ENCODE measurements around the gene SH2D4B.

Gene SH2D4B

GRCh38 chr10:80614576-80615416, 77.1 kb downstream of the SH2D4B start:
- DNase-seq (ENCODE audit: extremely low read depth, low read depth) = no peak
- TF ChIP-seq, protein P1, sequence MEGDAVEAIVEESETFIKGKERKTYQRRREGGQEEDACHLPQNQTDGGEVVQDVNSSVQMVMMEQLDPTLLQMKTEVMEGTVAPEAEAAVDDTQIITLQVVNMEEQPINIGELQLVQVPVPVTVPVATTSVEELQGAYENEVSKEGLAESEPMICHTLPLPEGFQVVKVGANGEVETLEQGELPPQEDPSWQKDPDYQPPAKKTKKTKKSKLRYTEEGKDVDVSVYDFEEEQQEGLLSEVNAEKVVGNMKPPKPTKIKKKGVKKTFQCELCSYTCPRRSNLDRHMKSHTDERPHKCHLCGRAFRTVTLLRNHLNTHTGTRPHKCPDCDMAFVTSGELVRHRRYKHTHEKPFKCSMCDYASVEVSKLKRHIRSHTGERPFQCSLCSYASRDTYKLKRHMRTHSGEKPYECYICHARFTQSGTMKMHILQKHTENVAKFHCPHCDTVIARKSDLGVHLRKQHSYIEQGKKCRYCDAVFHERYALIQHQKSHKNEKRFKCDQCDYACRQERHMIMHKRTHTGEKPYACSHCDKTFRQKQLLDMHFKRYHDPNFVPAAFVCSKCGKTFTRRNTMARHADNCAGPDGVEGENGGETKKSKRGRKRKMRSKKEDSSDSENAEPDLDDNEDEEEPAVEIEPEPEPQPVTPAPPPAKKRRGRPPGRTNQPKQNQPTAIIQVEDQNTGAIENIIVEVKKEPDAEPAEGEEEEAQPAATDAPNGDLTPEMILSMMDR (IDR thresholded peaks at IDR 0.05; ENCODE audit: low read depth, low read length, missing control alignments) = no peak
- H3K4me3 ChIP-seq (replicated peaks; ENCODE audit: low read depth, low read length) = no peak overlapping the region

GRCh38 chr10:80617807-80618206, 80.1 kb downstream of the SH2D4B start:
- no peak for DNase-seq (ENCODE audit: extremely low read depth, low read depth)
- H3K4me3 ChIP-seq (replicated peaks; ENCODE audit: low read depth, low read length) = no peak overlapping the region
- TF ChIP-seq, protein P1 (IDR thresholded peaks at IDR 0.05; ENCODE audit: low read depth, low read length, missing control alignments) = no peak

GRCh38 chr10:80619036-80619435, 81.3 kb downstream of the SH2D4B start:
- H3K4me3 ChIP-seq (replicated peaks; ENCODE audit: low read depth, low read length) = no peak overlapping the region
- TF ChIP-seq, protein P1 (IDR thresholded peaks at IDR 0.05; ENCODE audit: low read depth, low read length, missing control alignments) = no peak
- no peak for DNase-seq (ENCODE audit: extremely low read depth, low read depth)

DNA sequence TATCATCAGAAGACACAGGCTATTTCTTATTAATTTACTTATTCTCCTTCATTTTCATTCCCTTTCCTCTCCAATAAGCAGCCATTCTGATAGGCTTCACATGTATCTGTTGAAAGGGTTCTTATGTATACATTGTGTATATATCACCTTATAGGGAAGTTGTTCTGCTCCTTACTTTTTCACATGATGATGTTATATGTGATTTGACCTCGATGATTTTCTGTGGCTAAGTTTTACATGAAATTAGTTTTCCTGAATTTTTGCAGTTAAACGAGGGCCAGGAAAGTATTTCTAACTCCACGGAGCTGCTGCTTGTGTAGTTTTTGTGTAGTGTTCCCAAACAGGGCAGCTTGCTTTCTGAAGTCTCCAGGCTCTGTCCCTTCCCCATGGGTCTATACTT, 84.5 kb downstream of the SH2D4B start:
- H3K4me3 ChIP-seq (replicated peaks; ENCODE audit: low read depth, low read length) = no peak overlapping the region

DNA sequence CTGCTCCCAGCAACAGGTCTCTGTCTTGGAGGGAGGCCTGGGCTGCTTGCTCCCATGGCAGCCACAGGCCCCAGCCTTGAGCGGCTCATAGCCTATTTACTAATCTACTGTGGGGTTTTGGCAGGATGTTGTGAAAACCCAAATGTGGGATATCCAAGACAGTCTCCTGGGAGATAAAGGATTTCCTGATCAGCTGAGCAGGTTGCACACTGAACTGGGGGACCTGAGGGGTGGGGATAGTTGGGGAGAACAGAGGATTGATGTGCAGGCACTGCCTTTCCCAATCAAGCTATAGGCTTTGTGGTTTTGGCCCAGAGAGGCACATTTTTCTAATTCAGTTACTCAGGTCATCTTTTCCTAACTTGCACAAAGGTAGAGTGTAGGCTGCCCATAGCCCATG, 92.6 kb downstream of the SH2D4B start:
- TF ChIP-seq, protein P1 (IDR thresholded peaks at IDR 0.05; ENCODE audit: low read depth, low read length, missing control alignments) = no peak

More for the DNA sequence above, 84.5 kb downstream of the SH2D4B start:
- TF ChIP-seq, protein P1 (IDR thresholded peaks at IDR 0.05; ENCODE audit: low read depth, low read length, missing control alignments) = no peak
- no peak for DNase-seq (ENCODE audit: extremely low read depth, low read depth)

GRCh38 chr10:80632742-80633141, 95.0 kb downstream of the SH2D4B start:
- TF ChIP-seq, protein P1 (IDR thresholded peaks at IDR 0.05; ENCODE audit: low read depth, low read length, missing control alignments) = no peak
- H3K4me3 ChIP-seq (replicated peaks; ENCODE audit: low read depth, low read length) = no peak overlapping the region
- no peak for DNase-seq (ENCODE audit: extremely low read depth, low read depth)

More for the DNA sequence above, 92.6 kb downstream of the SH2D4B start:
- DNase-seq (ENCODE audit: extremely low read depth, low read depth) = no peak
- no peak overlapping the region for H3K4me3 ChIP-seq (replicated peaks; ENCODE audit: low read depth, low read length)
